Measurements from ENCODE around the gene GABRA1.

Gene GABRA1

DNA sequence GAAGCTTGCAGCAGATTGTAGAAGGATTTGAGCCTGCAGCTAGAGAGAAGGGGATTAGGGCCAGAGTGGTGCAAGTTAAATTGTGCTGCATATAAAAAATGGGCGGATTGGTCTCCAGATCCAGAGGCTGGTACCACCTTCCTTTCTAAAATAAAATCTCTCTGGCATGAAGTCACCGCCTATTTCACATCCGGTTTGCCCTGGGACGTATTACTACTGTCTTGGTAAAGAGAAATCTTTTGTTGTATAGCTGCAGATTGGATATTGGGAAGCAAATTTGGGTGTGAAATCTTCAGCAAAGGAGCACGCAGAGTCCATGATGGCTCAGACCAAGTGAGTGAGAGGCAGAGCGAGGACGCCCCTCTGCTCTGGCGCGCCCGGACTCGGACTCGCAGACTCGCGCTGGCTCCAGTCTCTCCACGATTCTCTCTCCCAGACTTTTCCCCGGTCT is at the start of gene GABRA1:
TSS of gene GABRA1 (plus strand) at position 180 of the 451 bp plus-strand sequence. CDS start 2,691 bp downstream, outside the sequence.
- DNase-seq: peak; percentile 73

DNA sequence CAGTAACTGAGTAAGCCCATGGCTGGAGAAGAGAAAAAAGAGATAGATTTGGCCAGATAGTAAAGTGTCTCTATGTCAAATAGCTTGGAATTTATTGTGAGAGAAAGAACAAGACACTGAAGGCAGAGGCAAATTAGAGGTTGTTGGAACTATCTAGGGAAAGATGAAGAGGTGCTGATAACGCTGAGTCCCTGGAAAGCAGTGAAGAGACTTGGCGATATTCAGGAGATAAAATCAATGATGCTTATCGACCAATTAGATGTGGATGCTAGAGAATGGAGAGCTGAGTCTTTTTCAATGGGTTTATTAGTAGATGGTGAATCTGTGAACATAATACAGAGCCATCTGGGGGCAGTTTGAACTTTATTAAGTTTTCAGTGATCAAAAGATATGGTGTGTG is 48.6 kb upstream of the GABRA1 start:
- DNase-seq: no peak

DNA sequence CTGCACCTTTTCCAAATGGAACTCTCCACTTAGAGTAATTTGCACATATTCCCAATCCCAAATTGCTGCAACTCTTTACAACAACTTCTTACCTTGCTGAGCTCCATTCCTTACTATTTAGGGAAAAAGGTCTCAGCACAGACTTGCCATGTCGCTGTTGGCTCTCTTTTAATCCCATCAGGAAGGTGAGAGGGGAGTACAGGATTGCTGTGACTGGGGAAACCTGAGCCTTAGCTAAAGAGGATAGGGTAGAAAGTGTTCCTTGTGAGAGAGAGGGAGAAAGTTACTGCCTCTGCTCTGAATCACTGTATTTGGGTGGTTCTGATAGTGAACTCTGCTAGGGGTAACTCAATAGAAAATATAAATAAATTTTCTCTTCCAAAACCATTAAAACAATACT is 43.7 kb upstream of the GABRA1 start:
- DNase-seq: no peak

DNA sequence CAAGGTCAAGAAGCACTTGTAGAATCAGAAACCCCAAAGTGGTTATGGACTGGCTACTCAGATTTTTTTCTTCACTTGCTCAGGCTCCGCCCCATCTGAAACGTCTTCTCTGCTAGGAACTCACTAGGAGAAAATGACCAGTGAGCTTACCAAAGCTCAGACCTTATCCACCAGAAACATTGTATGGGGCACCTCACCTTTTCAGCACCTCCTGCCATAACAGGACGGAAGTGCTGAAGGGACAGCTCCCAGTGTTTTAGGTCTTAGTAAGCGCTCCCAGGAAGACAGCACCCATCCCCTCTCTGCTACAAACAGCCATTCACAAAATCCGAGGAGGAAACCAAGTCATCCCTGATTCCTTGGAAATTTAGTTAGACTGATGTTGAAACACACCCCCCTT is 1.2 kb upstream of the GABRA1 start:
- peak; percentile 78 for DNase-seq

DNA sequence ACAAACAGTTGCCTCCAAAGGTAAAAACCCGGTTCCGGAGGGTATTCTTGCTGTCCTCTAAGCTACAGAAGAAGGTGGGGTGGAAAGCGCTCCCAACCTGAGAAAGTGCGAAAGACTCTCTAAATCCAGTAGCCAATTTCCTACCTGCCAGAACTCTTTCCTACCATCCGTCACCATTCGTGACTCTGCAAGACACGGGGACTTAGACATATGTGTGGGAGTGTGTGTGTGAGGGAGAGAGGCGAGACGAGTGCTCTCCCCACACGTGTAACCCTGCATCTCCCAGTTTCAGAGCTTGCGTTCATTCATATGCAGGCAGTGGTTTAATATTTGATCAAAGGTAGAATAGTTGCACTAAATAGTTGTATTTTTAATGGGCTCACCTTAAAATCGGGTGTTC is 473 bp upstream of the GABRA1 start:
- DNase-seq: peak; percentile 44

DNA sequence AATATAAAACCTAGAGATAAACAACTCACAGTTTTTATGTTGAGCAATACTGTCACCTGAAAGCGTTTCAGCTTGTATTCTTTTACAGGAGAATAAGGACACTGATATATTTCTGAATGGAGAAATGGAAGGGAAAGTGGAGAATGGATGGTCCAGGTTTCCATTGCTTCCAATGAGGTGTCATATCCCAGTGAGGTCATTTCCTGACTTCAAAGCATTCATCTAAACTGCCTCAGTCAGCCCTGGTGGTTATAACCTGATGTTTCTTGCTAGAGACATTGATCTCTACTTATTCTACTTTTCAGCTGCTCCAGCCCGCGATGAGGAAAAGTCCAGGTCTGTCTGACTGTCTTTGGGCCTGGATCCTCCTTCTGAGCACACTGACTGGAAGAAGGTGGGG is 2.6 kb downstream of the GABRA1 start:
- no peak for DNase-seq

DNA sequence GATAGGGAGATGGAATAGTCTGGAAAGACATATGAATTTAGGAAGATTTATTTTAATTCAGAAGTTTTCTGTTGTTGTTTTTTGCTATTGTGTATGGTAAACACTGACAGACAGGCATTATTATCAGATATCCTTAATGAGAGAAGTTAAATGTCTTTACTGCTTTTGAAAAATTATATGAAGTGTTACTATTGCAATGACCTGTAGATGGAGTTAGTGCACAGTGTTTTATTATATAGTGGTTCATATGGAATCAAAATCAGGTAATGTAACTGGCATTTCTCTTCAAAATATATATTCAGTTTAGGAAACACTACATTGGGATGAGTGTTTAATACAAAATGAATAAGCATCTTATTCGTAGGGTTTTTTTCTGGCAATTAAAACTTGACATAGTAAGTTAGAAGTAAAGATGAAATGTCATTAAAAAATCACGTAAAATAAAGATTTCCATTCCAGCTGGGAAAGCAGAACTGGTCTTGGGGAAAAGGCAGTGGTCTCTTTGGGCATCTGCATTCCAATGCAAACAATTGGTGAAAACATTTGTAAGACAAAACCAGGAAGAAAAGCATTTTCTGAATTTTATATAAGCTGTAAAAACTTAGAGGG is 3.9 kb downstream of the GABRA1 start:
- DNase-seq: peak; percentile 38

DNA sequence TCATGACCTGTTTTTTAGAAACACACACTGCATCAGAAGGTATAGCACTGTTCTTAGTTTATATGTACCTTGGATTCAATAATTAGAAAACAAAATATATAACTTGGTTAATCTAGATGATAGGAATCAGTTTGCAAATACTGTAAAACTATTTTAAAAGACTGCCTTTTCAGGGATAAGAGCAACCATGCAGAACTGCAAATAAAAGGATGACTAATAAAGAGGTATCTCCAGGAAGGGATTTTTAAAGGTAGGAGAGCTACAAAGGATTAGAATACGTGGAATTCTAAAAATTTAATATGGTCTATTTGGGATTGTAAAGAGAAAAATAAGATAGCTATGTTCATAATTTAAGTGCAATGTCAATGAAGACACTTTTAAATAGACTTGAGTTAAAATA is 9.4 kb downstream of the GABRA1 start:
- no peak for DNase-seq

DNA sequence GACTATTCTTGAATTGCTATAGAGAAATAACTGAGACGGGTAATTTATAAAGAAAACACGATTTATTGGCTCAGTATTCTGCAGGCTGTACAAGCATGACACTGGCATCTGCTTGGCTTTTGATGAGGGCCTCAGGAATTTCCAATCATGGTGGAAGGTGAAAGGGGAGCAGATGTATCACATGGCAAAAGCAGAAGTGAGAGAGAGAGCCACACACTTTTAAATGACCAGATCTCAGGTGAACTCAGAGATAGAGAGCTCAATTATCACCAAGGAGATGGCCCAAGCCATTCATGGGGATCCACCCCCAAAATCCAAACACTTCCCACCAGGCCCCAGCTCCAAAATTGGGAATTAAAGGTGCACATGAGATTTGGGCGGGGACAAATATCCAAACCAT is 15.3 kb downstream of the GABRA1 start:
- DNase-seq: no peak

DNA sequence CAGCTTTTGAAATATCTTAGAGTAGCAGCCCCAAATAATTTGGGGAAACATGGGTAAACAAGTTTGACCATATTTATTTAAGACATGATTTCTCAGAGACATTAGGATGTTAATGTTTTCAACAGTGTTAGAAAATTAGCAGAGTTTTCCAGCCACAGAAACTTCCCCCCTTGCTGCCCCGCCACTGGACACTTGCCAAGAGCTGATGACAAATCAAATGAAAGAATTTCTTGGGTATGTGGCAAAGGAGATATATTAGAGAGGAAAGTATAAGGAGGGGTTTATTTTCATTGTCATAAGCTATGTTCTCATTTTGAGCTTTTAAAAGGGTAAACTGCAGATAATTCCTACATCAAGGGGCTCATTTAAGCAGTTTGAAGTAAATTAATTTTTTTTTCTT is 15.9 kb downstream of the GABRA1 start:
- DNase-seq: no peak

DNA sequence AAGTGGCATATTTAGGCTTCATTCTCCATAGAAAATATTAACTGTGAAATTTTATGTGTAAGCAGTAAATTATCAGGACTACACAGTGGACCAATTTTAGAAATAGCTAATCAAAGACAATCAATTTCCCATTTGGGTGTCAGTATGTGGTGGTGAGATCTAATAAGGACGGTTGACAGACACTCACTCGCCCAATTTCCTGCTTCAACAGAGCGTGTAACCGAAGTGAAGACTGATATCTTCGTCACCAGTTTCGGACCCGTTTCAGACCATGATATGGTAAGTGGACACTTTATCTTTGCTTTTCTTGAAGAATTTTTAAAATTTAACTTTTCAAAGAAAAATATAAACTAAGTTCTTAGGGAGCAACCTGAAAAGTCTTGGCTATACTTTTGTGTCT is 17.6 kb downstream of the GABRA1 start:
- DNase-seq: no peak

DNA sequence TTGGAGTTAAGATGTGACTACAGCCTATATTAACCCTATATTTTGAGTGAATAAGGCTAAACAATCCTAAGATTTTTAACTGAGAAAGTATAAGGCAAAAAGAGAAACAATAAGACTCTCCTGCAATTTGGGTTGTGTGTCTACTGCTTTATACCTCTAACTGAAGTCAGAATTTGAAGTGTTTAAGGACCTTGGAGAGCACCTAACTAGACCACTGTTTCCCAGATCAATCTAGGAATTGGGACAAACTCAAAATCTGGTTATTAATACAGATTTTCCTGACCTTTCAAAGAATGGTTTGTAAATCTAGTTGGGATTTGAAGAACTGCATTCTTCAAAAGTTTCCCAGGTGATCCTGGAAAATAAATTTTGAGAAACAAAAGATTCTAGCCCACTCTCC is 42.1 kb downstream of the GABRA1 start:
- peak; percentile 10 for DNase-seq

DNA sequence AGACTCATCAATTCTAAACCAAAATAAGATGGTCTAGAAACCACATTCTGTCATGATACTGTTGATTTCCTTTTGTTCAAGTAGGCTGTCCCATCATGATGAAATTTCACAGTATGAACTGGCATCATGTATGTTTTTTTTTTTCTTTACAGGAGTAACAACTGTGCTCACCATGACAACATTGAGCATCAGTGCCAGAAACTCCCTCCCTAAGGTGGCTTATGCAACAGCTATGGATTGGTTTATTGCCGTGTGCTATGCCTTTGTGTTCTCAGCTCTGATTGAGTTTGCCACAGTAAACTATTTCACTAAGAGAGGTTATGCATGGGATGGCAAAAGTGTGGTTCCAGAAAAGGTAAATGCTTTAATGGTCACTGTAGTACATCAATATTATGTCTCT is 47.6 kb downstream of the GABRA1 start:
- no peak for DNase-seq

DNA sequence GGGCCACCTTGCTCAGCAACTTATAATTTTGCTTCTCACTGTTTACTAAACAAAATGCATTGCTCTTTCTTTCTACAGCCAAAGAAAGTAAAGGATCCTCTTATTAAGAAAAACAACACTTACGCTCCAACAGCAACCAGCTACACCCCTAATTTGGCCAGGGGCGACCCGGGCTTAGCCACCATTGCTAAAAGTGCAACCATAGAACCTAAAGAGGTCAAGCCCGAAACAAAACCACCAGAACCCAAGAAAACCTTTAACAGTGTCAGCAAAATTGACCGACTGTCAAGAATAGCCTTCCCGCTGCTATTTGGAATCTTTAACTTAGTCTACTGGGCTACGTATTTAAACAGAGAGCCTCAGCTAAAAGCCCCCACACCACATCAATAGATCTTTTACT is 49.1 kb downstream of the GABRA1 start:
- DNase-seq: no peak

DNA sequence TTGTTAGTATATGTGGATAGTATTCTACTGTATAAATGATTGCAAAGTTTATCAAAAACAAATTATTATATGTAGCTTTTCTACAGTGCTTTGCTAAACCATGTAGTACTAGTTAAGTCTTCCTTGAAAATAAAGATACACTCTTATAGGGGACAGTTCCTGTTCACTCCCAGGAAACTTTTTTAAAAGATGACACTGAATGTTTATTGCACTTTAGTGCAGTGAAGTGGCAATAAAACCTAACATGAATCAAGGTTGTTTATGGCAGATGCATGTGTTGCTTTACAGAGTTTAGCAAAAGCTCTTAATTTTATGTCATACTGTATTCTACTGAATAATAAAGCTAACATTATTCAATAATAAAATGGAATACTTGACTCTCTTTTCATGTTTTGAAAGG is 51.7 kb downstream of the GABRA1 start:
- DNase-seq: no peak

DNA sequence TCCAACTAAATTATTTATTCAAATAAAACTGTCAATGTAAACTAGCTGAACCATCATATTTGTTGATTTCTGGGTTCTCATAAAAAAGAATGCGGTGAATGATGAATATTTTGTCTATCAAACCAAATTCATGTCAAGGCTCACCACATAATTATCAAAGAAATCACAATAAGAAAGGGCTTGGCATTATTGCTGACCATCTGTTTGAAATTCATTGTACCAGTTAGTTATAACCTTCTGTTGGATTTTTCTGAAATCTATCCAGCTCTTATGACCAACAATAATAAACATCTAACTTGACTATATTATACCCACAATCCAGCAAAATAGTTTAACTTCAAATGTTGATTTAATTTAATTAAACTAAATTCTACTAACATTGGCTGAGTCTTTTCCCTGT is 53.1 kb downstream of the GABRA1 start:
- DNase-seq: no peak

DNA sequence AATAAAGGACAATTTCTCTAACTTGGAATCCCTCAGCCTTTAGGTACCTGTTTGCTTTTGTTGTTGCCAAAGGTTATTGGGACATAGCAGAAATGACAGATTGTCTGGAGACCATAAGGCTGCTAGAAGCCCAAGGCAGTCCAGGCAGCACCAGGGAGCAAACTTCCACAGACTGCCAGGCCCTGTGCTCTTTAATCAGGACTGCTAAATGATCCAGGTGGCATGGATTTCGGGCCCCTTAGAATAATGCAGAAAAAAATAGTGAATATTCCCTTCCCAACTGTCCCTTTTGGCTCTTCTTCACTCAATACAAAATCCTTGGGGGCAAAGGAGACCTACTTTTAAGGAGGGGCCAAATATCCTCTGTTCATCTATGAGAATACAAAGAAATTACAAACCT is 73.9 kb downstream of the GABRA1 start:
- no peak for DNase-seq

DNA sequence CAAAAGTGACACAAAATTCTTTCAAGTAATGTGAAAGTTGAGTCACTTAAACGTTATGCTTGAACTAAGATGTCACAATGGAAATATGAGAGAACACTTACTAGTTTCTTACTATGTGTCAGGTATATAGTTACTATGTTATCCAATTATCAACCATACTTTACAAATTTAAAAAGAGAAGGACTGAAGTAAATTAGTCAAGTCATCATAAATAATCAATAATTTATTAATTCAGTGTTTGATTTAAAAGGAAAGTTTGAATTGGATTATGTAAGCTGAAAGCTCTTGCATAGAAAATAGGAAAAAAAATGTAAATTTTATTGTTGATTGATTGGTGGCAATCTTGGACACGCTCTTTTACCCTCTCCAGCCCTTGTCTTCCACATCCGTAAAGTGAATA is 76.3 kb downstream of the GABRA1 start:
- DNase-seq: no peak

DNA sequence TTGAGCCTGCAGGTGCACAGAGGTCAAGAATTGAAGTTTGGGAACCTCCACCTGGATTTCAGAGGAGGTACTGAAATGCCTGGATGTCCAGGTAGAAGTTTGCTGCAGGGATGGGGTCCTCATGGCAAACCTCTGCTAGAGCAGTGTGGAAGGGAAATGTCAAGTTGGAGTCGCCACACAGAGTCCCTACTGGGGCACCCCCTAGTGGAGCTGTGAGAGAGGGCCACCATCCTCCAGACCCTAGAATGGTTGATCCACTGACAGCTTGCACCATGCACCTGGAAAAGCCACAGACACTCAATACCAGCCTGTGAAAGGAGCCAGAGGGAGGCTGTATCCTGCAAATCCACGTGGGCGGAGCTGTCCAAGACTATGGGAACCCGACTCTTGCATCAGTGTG is 78.0 kb downstream of the GABRA1 start:
- no peak for DNase-seq

DNA sequence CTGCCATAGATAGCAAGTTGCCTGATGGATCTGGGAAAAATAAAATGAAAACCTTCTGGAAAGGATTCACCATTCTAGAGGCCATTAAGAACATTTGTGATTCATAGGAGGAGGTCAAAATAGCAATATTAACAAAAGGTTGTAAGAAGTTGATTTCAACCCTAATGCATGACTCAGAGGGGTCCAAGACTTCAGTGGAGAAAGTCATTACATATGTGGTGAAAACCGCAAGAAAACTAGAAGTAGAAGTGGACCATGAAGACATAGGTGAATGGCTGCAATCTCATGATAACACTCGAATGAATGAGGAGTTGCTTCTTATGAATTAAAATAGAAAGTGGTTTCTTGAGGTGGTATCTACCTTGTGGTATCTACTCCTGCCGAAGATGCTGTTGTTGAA is 86.6 kb downstream of the GABRA1 start:
- DNase-seq: no peak

DNA sequence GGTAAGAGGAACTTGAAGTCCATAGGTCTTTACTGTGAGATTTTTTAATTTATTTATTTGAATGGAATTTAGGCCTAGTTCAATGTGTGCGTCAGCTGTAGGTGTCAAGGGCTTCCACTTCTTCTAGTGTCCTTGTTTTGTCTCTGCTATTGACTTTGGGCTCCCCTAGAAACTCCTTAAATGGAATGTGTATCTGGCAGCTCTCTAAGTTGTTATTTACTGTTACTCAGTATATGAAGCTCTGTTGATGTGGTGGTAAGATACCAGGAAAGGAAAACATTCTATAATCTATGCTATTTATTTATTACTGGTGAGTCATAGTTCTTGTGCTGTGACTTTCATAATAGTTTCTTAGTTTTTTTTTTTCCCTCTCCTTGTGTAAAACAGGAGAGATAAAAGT is 97.1 kb downstream of the GABRA1 start:
- DNase-seq: no peak

DNA sequence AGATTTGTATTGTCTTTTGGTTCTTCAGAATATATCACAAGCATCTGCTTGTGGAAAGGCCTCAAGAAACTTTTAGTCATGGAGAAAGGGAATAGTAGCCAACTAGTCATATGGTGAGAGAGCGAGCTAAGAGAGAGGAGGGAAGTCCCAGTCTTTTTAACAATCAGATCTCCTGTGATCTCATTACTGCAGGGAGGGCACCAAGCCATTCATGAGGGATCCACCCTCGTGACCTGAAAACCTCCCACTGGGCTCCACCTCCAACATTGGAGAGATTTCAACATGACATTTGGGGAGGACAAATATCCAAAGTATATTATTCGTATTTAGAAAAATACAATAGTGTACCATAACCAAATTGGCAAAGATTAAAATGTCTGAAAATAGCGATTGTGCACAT is 99.0 kb downstream of the GABRA1 start:
- DNase-seq: no peak
